Right cardiac atrium (tissue), 5 donors: ENCODE data around the gene SLCO1A2. TPM values are rescaled to one million over a fixed set of nuclear protein-coding genes. Genes with fewer than 3 reads are reported as not detected.

Source experiments
- ATAC-seq, 2 donors: fragments of 200-7000 bp; cut with Tn5 transposase; one replicate each; pipeline versions ENCODE4 v1.8.0 to v1.9.1; 2020; ENCODE audit warnings: moderate library complexity in 2 of 2, mild to moderate bottlenecking in 1 of 2
- DNase-seq, 3 donors: peaks; one replicate each; pipeline ENCODE4 v3.0.0-alpha.2; 2020
- H3K27ac ChIP-seq: one replicate; pipeline ENCODE4 v1.5.1; 2013; ENCODE audit warnings: mild to moderate bottlenecking, low read length, control low read depth, moderate library complexity
- H3K27me3 ChIP-seq: one replicate; pipeline ENCODE4 v1.6.1; 2013; ENCODE audit not compliant: control insufficient read depth, insufficient read depth
- H3K4me1 ChIP-seq: one replicate; pipeline ENCODE4 v1.6.1; 2013; ENCODE audit warnings: low read length; ENCODE audit not compliant: control insufficient read depth, insufficient read depth
- H3K4me3 ChIP-seq: one replicate; pipeline ENCODE4 v1.5.1; 2013; ENCODE audit warnings: low read length, control low read depth
- H3K9me3 ChIP-seq: one replicate; pipeline ENCODE4 v1.6.1; 2013; ENCODE audit warnings: low read length; ENCODE audit not compliant: control insufficient read depth
- WGBS: extraction: QIAGEN DNeasy Blood & Tissue Kit; methylation state at CpG from one replicate; pipeline ENCODE4 v1.1.7; 2013; 5-methylcytosine and 5-hydroxymethylcytosine counted together
- intact Hi-C, 4 donors: fragments of 100-400 bp; cut with DNase I; formaldehyde crosslinking; loops; one replicate each; pipeline versions ENCODE4 v1.11.0 to v1.14.0; 2022 to 2023
- polyA plus RNA-seq: library from polyadenylated mRNA; stranded (reverse); fragments of 200-250 nt; gene quantifications from one replicate; pipeline ENCODE4 v1.2.3, GENCODE V29; 2013
- total RNA-seq, 4 donors: library from RNA; stranded (reverse); fragmentation: NEBNext Ultra II Directional; extraction: Animal tissue kit (Norgen Biotek cat#: 25700); gene quantifications; one replicate each; pipeline ENCODE4 v1.2.1, GENCODE V29; 2021
- donor health status: healthy with polysubstance abuse.
- donor health status: DM: no; HTN: yes; CAD: no.
- donor health status: DM: no; HTN: no; CAD: no.
- donor health status: DM: no; HTN: yes; CAD: no; lungs with severe emphysema.
- donor health status: DM: yes; HTN: yes; CAD: no.

The SLCO1A2 gene
- total and polyA plus RNA-seq, 5 donors = not detected

- DNase-seq (no peak), ATAC-seq (no peak)
- H3K4me1 ChIP-seq = no peaks in the 10 kb centered on the region
- no peaks in the 10 kb centered on the region for H3K27me3 ChIP-seq
- no peak overlapping the region for H3K27ac ChIP-seq
- H3K9me3 ChIP-seq = no peaks in the 10 kb centered on the region
- H3K4me3 ChIP-seq = no peak overlapping the region
- intact Hi-C loops = no loop called here
These were observed 70.5 kb downstream of the SLCO1A2 start for GRCh38 chr12:21264232-21264631.

GRCh38 chr12:21257172-21257571, 77.5 kb downstream of the SLCO1A2 start:
- Histone ChIP-seq H3K27me3 (no peaks in the 10 kb centered on the region), H3K9me3 (no peaks in the 10 kb centered on the region), H3K27ac (no peak overlapping the region), H3K4me3 (no peak overlapping the region), H3K4me1 (no peaks in the 10 kb centered on the region)
- no peak for DNase-seq
- WGBS = 72% methylated on average over 3 of the region's 3 CpGs
- intact Hi-C loops = no loop called here
- no peak for ATAC-seq

GRCh38 chr12:21252070-21252469, 82.6 kb downstream of the SLCO1A2 start:
- no peak for DNase-seq
- no peaks in the 10 kb centered on the region for H3K9me3 ChIP-seq
- no peaks in the 10 kb centered on the region for H3K4me1 ChIP-seq
- no peaks in the 10 kb centered on the region for H3K27me3 ChIP-seq
- H3K27ac ChIP-seq = no peak overlapping the region
- H3K4me3 ChIP-seq = no peak overlapping the region
- intact Hi-C loops = no loop called here
- 77% methylated on average over 5 of the region's 5 CpGs for WGBS
- no peak for ATAC-seq

GRCh38 chr12:21248679-21249078, 86.0 kb downstream of the SLCO1A2 start:
- intact Hi-C loops = no loop called here
- DNase-seq = no peak
- no peak for ATAC-seq
- Histone ChIP-seq H3K9me3 (no peaks in the 10 kb centered on the region), H3K27ac (no peak overlapping the region), H3K27me3 (no peaks in the 10 kb centered on the region), H3K4me1 (no peaks in the 10 kb centered on the region), H3K4me3 (no peak overlapping the region)
- WGBS = 81% methylated on average over 1 of the region's 1 CpG

GRCh38 chr12:21239866-21240265, 94.9 kb downstream of the SLCO1A2 start:
- 28% methylated on average over 4 of the region's 4 CpGs for WGBS
- intact Hi-C loops = no loop called here
- Histone ChIP-seq H3K27ac (no peak overlapping the region), H3K4me1 (no peaks in the 10 kb centered on the region), H3K27me3 (no peaks in the 10 kb centered on the region), H3K9me3 (no peaks in the 10 kb centered on the region), H3K4me3 (no peak overlapping the region)
- DNase-seq (no peak), ATAC-seq (no peak)

- intact Hi-C loops = no loop called here
- ATAC-seq (no peak), DNase-seq (no peak)
- no peak overlapping the region for H3K27ac ChIP-seq
- H3K4me3 ChIP-seq = no peak overlapping the region
- no peaks in the 10 kb centered on the region for H3K9me3 ChIP-seq
- H3K27me3 ChIP-seq = no peaks in the 10 kb centered on the region
- no peaks in the 10 kb centered on the region for H3K4me1 ChIP-seq
- WGBS = 73% methylated on average over 5 of the region's 5 CpGs
These were observed 100.3 kb downstream of the SLCO1A2 start for GRCh38 chr12:21234395-21234794.

GRCh38 chr12:21223930-21224329, 110.8 kb downstream of the SLCO1A2 start:
- no peak for ATAC-seq
- H3K9me3 ChIP-seq = no peaks in the 10 kb centered on the region

GRCh38 chr12:21221778-21222177, 112.9 kb downstream of the SLCO1A2 start:
- Histone ChIP-seq H3K4me1 (no peaks in the 10 kb centered on the region), H3K4me3 (no peak overlapping the region), H3K9me3 (no peaks in the 10 kb centered on the region), H3K27me3 (no peaks in the 10 kb centered on the region), H3K27ac (no peak overlapping the region)
- DNase-seq = no peak
- intact Hi-C loops = no loop called here
- no peak for ATAC-seq

More at GRCh38 chr12:21223930-21224329, 110.8 kb downstream of the SLCO1A2 start:
- Histone ChIP-seq H3K27ac (no peak overlapping the region), H3K27me3 (no peaks in the 10 kb centered on the region), H3K4me1 (no peaks in the 10 kb centered on the region), H3K4me3 (no peak overlapping the region)
- no peak for DNase-seq
- intact Hi-C loops = no loop called here

GRCh38 chr12:21221072-21221471, 113.6 kb downstream of the SLCO1A2 start:
- intact Hi-C loops = no loop called here
- no peaks in the 10 kb centered on the region for H3K27me3 ChIP-seq
- no peaks in the 10 kb centered on the region for H3K9me3 ChIP-seq
- H3K4me3 ChIP-seq = no peak overlapping the region
- no peak for ATAC-seq
- H3K27ac ChIP-seq = no peak overlapping the region
- H3K4me1 ChIP-seq = no peaks in the 10 kb centered on the region
- DNase-seq = no peak

- no peak for ATAC-seq
- H3K9me3 ChIP-seq = no peaks in the 10 kb centered on the region
- DNase-seq = no peak
- no peak overlapping the region for H3K27ac ChIP-seq
- intact Hi-C loops = no loop called here
- H3K4me1 ChIP-seq = no peaks in the 10 kb centered on the region
- WGBS = 73% methylated on average over 3 of the region's 3 CpGs
- H3K4me3 ChIP-seq = no peak overlapping the region
- no peaks in the 10 kb centered on the region for H3K27me3 ChIP-seq
These were observed 114.5 kb downstream of the SLCO1A2 start for GRCh38 chr12:21220266-21220665.

- intact Hi-C loops = no loop called here
- H3K27ac ChIP-seq = no peak overlapping the region
- DNase-seq = no peak
- H3K4me3 ChIP-seq = no peak overlapping the region
- 39% methylated on average over 2 of the region's 2 CpGs for WGBS
- H3K4me1 ChIP-seq = no peaks in the 10 kb centered on the region
- H3K9me3 ChIP-seq = no peaks in the 10 kb centered on the region
- H3K27me3 ChIP-seq = no peaks in the 10 kb centered on the region
- ATAC-seq = no peak
These were observed 115.5 kb downstream of the SLCO1A2 start for GRCh38 chr12:21219206-21219605.
